Ishikawa (cell line): Measurements from ENCODE around the gene ZNF341.

Experiments used
- CEBPB ChIP-seq: IDR thresholded peaks from 2 replicates; pipeline ENCODE4 v1.6.1; 2012
- CREB1 ChIP-seq: IDR thresholded peaks from 2 replicates; pipeline ENCODE4 v1.6.1; 2012; ENCODE audit warnings: low read depth
- EGR1 ChIP-seq: IDR thresholded peaks from 2 replicates; pipeline ENCODE4 v1.6.1; 2012
- EP300 ChIP-seq: IDR thresholded peaks from 2 replicates; pipeline ENCODE4 v1.6.1; 2012; ENCODE audit warnings: borderline replicate concordance
- FOXM1 ChIP-seq: IDR thresholded peaks from 2 replicates; pipeline ENCODE4 v1.6.1; 2012; ENCODE audit warnings: low read depth, borderline replicate concordance
- NFIC ChIP-seq: IDR thresholded peaks from 2 replicates; pipeline ENCODE4 v1.6.1; 2012
- RAD21 ChIP-seq: IDR thresholded peaks from 2 replicates; pipeline ENCODE4 v1.6.1; 2012; ENCODE audit warnings: low read depth
- TAF1 ChIP-seq: IDR thresholded peaks from 2 replicates; pipeline ENCODE4 v1.6.1; 2012; ENCODE audit warnings: low read depth, mild to moderate bottlenecking
- TCF12 ChIP-seq: IDR thresholded peaks from 2 replicates; pipeline ENCODE4 v1.6.1; 2012; ENCODE audit warnings: low read depth
- TEAD4 ChIP-seq: IDR thresholded peaks from 2 replicates; pipeline ENCODE4 v1.6.1; 2012
- YY1 ChIP-seq: IDR thresholded peaks from 2 replicates; pipeline ENCODE4 v1.6.1; 2012; ENCODE audit warnings: low read depth
- ZBTB7A ChIP-seq: IDR thresholded peaks from 2 replicates; pipeline ENCODE4 v1.6.1; 2012; ENCODE audit warnings: low read depth
- TF ChIP-seq, protein P1 (sequence below): IDR thresholded peaks from 2 replicates; pipeline ENCODE4 v1.6.1; 2012
- TF ChIP-seq, protein P2 (sequence below): IDR thresholded peaks from 2 replicates; pipeline ENCODE4 v1.6.1; 2012
- TF ChIP-seq, protein P3 (sequence below): IDR thresholded peaks from 2 replicates; pipeline ENCODE4 v1.6.1; 2012; ENCODE audit warnings: low read depth, mild to moderate bottlenecking

The ZNF341 gene

DNA sequence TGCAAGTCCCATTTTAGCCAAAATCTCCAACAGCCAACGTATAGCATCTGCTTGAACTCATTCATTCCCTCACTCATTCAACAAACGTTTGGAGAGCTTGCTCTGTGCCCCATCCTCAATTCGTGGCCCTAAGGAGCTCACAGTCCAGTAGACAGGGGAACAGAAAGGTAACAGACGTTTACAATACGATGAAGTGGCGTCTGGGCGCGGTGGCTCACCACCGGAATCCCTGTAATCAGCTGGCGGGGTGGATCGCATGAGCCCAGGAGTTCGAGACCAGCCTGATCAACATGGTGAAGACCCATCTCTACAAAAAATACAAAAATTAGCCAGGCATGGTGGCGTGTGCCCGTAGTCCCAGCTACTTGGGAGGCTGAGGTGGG, 44.8 kb upstream of the ZNF341 start:
- TF ChIP-seq RAD21 (no peak), TCF12 (no peak), EP300 (no peak), TAF1 (no peak), ZBTB7A (no peak), CREB1 (no peak), CEBPB (no peak), YY1 (no peak), NFIC (no peak), FOXM1 (no peak), TEAD4 (no peak), EGR1 (no peak)
- TF ChIP-seq, protein P1, sequence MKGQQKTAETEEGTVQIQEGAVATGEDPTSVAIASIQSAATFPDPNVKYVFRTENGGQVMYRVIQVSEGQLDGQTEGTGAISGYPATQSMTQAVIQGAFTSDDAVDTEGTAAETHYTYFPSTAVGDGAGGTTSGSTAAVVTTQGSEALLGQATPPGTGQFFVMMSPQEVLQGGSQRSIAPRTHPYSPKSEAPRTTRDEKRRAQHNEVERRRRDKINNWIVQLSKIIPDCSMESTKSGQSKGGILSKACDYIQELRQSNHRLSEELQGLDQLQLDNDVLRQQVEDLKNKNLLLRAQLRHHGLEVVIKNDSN, result no peak
- TF ChIP-seq, protein P2, sequence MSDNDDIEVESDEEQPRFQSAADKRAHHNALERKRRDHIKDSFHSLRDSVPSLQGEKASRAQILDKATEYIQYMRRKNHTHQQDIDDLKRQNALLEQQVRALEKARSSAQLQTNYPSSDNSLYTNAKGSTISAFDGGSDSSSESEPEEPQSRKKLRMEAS, result no peak
- TF ChIP-seq, protein P3, sequence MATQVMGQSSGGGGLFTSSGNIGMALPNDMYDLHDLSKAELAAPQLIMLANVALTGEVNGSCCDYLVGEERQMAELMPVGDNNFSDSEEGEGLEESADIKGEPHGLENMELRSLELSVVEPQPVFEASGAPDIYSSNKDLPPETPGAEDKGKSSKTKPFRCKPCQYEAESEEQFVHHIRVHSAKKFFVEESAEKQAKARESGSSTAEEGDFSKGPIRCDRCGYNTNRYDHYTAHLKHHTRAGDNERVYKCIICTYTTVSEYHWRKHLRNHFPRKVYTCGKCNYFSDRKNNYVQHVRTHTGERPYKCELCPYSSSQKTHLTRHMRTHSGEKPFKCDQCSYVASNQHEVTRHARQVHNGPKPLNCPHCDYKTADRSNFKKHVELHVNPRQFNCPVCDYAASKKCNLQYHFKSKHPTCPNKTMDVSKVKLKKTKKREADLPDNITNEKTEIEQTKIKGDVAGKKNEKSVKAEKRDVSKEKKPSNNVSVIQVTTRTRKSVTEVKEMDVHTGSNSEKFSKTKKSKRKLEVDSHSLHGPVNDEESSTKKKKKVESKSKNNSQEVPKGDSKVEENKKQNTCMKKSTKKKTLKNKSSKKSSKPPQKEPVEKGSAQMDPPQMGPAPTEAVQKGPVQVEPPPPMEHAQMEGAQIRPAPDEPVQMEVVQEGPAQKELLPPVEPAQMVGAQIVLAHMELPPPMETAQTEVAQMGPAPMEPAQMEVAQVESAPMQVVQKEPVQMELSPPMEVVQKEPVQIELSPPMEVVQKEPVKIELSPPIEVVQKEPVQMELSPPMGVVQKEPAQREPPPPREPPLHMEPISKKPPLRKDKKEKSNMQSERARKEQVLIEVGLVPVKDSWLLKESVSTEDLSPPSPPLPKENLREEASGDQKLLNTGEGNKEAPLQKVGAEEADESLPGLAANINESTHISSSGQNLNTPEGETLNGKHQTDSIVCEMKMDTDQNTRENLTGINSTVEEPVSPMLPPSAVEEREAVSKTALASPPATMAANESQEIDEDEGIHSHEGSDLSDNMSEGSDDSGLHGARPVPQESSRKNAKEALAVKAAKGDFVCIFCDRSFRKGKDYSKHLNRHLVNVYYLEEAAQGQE, result no peak

DNA sequence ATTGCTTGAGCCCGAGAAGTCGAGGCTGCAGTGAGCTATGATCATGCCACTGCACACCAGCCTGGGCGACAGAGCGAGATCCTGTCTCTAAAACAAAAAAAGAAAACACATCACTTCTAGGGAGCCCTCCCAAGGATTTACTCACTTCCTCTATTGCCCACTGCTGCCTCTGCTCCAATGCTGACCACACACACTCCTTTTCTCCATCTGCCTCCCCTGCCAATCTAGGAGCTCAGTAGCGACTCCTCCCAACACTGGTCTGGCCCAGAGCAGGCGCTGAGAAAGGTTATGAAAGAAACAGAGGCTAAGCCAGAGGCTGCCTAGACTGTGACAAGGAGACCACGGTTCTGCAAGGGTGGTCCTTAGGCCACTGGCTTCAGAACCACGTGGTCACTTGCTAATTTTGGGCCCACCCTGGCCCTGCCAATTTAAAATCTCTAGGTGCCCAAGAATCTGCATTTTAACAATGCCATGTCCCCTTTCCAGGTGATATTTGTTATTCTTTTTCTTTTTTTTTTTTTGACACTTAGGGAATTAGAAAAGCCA, 44.4 kb upstream of the ZNF341 start:
- TF ChIP-seq, protein P3, result no peak

DNA sequence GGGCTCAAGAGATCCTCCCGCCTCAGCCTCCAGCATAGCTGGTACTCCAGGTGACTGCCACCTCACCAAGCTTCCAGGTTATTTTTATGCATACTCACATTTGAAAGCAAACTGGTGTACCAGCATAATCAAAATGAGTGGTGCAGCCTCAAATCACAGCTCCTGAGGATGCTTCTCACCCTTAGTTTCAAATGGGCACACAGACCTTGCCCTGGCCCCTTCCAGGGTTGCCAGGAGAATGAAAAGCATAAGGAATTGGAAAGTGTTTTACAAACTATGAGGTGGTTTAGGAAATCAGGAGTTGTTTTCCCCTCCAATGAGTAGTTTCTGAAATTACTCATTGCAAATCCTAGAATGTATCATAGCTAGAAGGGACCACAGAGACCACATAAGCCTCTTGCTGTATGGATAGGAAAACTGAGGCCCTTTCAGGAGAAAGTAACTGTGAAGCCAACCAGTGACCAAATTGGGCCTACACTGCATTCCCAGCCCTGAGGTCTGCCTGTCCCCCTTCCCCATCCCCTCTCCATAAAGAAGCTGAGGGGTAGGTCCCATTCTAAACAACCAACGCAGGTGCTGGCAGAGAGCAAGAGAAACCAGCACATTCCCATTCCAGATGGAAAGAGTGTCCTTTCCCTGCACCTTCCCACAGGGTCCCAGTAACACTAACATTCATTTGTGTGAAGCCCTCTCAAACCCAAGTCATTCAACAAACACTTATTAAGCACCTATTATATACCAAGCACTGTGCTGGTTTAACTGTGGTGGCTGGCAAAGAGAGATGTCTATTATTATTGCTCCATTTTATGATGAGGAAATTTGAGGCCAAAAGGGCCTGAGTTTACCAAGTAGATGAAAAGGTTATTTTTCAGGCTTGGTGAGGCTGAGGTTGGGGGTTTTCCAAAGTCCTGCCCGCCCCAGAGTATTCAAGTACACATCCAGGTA, 43.5 kb upstream of the ZNF341 start:
- no peak for TF ChIP-seq TAF1
- no peak for TF ChIP-seq RAD21
- no peak for TF ChIP-seq TCF12
- no peak for TF ChIP-seq TEAD4
- TF ChIP-seq CEBPB, result no peak
- no peak for TF ChIP-seq ZBTB7A
- TF ChIP-seq, protein P1, result no peak
- TF ChIP-seq NFIC, result no peak
- TF ChIP-seq EGR1, result no peak
- TF ChIP-seq CREB1, result no peak
- TF ChIP-seq, protein P2, result no peak
- no peak for TF ChIP-seq YY1
- TF ChIP-seq, protein P3, result no peak

DNA sequence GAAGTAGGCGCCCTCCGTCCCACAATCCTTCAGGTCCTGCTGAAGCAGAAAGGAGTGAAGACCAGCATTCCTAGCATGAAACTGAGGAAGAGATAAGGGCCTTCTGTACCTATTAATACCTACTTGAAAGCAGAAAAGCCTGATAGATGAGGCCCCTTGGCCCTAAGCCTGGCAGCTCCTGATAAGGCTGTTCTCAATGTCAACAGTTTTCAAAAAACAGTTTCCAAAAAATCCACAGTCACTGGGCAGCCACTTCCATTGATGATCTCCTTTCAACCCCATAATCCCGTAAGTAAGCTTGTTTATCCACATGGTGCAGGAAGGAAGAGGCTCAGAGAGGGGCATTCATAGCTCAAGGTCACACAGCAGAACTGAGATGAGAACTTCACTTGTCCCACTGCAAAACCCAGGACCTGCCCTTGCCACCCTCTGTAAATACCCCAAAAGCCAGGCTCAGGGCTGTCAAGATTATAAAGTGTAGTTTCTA, 42.8 kb upstream of the ZNF341 start:
- no peak for TF ChIP-seq CREB1
- TF ChIP-seq, protein P3, result no peak
- TF ChIP-seq, protein P2, result no peak
- no peak for TF ChIP-seq RAD21
